Suprapubic skin (tissue), 4 donors: Measurements from ENCODE around the gene L3MBTL4.

Source experiments
- CTCF ChIP-seq, 2 donors: fragments of 200-600 bp in 1 of 2; fragments of 450-650 bp in 1 of 2; sonication (generic) in 1 of 2; IDR thresholded peaks; one replicate each; pipeline ENCODE4 v1.5.1; 2016 to 2019; ENCODE audit warnings: antibody characterized with exemption in 2 of 2, mild to moderate bottlenecking in 1 of 2, moderate library complexity in 1 of 2
- EP300 ChIP-seq: sonication (generic); formaldehyde crosslinking; IDR thresholded peaks from one replicate; pipeline ENCODE4 v1.6.1; 2017; ENCODE audit warnings: antibody characterized with exemption
- POLR2A ChIP-seq, 2 donors: fragments of 450-650 bp; IDR thresholded peaks; one replicate each; pipeline ENCODE4 v1.6.1; 2017; ENCODE audit warnings: antibody characterized with exemption in 2 of 2, mild to moderate bottlenecking in 2 of 2, moderate library complexity in 2 of 2
- POLR2AphosphoS5 ChIP-seq, 3 donors: sonication (generic); formaldehyde crosslinking; IDR thresholded peaks; one replicate each; pipeline ENCODE4 v1.6.1; 2017; ENCODE audit warnings: antibody characterized with exemption in 3 of 3

DNA sequence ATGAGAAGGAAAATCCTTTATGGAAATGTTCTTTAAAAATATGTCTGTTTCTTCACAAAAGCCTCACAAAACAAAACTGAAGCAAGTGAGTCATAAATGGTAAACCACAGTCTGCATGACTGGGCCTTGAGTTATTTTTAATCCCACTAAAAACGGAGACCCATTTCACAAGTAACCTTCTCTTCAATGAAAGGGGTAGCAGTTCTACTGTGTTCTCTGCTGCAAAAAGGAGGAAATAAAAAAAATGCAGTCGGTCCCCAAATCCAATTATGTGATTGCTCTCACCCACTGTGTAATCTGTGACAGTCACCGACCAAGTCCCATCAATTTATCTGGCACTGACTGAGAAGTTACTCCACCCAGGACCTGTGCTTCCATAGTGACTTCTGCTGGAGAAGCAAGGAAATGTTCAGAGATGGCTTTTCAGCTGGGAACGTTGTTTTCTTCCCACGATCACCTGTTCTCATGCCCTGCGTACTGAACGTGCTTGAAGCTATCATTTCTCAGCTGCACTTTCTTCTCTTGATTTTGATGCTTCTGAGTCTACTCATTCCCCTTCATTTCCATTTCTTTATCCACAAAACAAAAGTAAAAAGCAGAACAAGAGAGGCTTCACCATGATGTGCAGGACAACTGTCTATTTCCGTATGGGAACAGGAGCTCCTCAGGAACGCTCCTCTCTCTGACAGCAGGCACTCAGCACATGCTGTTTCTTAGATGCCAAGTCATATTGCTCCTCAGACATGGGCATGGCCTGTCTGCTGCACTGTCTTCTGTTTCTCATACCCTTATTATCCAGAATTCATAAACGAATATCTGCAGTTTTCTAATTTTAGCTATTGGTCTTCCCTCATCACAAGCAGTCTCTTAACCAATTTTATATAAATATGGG, 439.4 kb downstream of the L3MBTL4 start:
- TF ChIP-seq CTCF (IDR thresholded peaks at IDR 0.05) = no peak
- TF ChIP-seq POLR2A (IDR thresholded peaks at IDR 0.05) = no peak
- no peak for TF ChIP-seq POLR2AphosphoS5 (IDR thresholded peaks at IDR 0.05)
- no peak for TF ChIP-seq EP300
